KG1 (cell line): ENCODE measurements around the gene PAIP2.
"Not testable (repeated sequence)": the region's sequence is repeated elsewhere in the genome, so short reads cannot be mapped to it uniquely, and the experiment has no call there.

ENCODE experiments used
- DNase-seq: peaks from one replicate; lab custom pipeline; 2025; lab: John Stamatoyannopoulos, UW

PAIP2 gene

DNA sequence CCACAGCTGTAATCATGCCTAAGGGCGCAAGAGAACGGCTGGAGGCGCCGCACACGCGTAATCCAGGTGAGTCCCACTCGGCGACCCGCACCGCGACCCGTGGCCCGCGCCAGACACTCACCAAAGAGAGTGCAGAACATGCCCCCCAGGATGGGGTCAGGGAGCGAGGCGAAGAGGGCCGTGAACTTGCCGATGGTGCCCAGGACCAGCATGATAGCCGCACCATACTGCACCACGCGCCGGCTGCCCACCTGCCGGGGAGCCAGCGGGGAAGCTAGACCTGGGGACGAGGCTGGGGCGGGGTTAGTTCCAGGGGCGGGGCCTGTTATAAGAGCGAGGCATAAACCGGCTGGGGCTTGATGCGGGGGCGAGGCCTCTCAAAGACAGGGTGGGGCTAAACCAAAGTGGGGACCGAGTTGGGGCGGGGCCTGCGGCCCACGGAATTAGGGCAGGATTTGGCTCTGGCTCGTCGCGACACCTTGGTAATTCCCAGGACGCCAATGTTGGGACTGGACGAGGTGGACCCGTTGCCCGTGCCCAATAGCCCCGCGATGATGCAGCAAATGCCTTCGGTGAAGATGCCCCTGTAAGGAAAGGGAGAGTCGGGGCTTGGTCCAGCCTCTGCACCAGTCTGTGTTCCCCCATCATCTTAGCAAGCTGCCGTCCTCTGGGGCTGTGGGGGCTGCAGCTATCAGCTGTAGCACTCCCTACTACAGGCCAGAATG is 36.6 kb downstream of the PAIP2 start:
- DNase-seq: no peak

DNA sequence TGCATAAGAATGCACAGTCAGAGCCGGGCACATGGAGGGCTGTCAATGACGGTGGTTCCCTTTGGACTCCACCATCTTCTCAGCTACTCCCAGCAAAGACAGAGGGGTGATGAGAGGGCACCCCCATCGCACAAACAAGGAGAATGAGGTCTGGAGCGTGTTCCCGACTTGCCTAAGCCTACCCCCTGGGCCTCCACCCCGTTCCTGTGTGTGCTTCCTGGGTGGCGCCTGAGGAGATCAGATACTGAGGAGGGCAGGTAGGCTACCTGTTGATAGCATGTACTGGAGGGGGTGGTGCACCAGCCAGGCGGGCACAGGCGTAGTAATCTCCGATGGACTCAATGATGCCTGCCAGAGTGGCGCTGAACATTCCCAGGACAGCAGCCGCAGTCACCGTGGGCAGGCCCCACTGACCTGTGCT is 37.3 kb downstream of the PAIP2 start:
- no peak for DNase-seq

DNA sequence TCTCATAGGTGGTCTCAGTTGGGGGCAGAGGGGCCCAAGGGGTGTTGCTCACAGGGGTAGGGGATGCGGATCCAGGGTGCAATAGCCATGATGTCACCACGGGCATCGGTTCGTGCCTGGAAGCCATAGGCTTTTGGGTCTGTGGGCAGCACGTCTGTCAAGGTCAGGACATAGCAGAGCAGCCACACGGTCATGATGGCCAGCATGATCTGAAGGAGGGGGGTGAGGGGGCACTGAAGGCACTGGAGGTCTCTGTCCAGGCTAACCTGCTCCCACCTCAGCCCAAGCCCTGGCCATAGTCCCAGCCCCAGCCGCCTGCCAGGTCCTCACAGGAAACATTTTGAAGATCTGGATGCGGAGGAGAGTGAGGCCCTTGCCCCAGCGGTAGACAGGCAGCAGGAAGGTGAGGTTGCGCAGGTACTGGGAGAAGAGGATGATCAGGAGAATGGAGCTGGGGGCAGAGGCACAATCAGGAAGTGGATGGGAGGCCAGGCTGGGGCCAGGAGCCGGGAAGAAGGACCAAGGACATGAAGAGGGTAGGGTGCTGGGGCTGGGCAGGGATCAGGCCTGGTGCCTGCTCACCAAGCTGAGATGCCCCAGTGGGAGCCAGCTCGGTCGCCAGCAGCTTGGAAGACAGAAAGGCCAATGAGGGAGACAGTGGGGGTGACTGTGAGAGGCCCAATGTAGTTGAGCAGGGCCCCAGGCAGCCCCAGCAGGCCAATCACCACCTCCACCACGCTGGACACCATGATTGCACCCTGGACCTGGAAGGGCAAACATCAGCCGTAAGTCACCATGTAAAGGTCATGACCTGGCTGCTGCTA is 38.2 kb downstream of the PAIP2 start:
- no peak for DNase-seq

DNA sequence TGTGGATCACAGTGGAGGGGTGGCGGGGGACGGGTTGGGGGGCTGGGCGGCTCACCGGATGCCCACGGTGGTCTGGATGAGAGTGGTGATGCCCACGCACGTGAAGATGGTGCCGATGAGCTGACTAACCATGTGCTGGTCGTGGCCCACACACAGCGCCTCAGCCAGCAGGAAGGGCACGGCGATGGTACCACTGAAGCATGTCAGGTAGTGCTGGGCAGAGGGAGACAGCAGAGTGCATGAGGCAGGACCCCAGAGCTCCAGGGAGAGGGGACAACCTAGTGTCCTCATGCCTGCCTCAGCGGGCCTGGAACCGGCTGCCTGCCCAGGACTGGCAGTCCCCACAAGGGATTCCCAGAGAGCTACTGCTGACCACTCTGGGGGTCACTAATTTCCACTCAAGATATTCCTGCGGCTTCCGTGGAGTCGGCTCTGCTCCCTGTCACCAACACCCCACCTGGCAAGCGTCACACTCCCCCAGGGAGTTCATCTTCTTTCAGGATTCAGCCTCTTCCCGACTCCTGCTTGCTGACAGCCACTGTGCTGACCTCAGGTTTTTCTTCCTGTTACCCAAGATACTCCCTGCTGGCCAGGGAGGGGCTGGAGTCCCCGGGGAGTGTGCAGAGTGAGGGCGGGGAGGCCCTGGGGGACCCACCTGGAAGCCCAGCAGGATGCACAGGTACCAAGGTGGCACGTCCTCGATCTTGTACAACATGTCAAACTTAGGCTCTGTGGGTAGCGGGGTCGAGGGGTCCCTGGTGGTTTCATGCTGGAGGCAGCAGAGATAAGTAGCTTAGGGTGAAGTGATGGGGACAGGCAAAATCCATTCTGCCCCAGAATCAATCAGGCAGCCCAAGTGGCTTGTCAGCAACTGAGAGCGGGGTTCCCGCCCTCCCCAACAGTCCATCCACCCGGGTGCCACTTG is 40.4 kb downstream of the PAIP2 start:
- no peak for DNase-seq

DNA sequence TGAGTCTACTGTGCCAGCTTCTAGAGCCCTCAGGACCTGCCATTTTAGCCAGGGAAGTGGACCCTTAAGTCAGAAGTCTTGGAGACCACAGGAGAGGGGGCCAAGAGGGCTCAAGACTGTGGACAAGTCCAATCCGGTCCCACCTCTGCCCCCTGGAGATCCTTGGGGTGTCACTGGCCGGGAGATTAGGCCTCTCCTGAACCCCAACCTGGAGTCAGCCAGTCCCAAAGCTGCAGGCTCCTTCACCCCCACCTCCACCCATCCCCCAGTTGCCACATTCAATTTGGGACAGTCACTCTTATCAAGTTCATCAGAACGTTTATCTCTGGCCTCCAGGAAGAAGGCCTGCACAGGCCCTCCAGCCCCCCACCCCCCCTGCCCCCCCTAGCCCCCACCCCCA is 41.2 kb downstream of the PAIP2 start:
- no peak for DNase-seq

DNA sequence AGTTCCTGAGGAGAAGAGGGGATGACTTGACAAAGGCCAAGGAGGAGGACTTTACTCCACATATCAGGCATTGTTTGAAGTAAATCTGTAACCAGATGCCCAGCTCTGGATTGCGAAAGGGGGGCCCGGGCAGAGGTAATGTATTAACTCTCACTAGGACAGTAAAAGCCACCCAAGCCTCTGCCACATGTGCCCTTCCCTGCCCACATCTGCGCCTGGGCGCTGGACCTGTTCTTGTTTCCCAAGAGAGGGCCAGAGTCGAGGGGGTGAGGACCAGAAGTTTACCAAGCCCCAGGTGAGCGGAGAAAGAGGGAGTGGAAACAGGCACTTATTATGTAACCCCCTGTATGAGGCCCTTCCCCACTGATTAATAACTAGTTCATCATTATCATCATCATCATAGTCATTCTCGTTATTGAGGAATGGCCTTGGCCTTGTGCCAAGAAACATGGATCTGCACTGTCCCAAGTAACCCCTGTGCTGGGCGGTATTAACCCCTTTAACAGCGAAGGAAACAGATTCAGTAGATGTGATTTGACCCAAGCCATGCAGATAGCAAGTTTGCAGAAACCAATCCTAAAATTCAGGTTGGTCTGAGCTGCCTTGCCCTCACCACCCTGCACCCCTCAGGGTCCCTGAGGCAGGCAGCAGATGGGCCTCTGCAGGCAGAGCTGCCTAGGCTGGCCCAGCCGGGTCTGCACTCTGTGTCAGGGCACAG is 41.8 kb downstream of the PAIP2 start, which contains the start of gene SLC23A1:
Gene SLC23A1 (minus strand): TSS at position 23 of the 718 bp plus-strand sequence. CDS start 44 bp downstream, outside the sequence.
- DNase-seq: no peak

DNA sequence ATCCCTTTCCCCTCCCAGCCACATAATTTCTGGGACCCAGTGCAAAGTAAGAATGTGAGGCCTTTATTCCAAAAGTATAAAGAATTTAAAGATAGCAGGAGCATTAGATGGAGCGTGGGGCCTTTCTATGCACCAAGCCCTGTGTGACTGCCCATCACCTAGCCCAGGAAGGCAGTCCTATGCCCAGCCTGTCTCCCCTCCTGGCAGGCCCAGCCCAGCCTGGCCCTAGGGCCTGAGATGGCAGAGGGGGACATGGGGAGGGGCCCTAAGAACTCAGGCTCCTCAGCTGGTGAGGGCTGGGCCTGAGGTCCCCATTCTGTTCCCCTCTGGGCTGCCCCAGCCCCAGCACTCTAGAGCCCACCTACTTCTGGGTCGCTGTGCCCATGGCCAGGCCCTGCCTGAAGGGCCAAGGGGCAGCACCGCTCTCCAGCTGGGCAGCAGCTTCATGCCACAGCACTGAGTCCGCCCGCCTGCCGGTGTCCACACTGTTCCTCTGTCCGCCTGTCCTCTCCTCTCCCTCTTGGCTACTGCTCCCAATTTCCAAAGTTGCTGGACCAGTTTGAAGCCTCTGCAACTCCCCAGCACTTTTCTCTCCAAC is 42.4 kb downstream of the PAIP2 start:
- DNase-seq: no peak

DNA sequence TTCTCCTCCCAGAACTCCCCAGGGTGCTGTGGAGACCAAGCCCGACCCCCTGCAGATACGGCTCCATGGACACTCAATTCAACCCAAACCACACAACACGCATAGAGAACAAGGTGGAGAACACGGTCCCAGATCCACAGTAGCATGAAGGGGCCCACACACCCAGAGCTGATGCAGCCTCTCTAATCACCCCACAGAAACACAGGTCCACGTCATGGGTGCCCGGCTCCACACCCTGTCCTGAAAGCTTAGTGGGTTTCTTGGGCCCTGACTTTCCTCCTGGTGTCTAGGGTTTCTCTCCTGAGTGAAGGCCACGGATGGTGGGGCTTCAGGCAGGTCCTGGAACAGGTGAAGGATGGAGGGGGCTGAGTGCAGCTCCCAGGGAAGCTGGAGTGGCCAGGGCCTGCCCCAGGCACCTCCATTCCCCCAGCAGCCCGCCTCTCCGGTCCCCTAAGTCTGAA is 43.0 kb downstream of the PAIP2 start:
- DNase-seq: no peak

DNA sequence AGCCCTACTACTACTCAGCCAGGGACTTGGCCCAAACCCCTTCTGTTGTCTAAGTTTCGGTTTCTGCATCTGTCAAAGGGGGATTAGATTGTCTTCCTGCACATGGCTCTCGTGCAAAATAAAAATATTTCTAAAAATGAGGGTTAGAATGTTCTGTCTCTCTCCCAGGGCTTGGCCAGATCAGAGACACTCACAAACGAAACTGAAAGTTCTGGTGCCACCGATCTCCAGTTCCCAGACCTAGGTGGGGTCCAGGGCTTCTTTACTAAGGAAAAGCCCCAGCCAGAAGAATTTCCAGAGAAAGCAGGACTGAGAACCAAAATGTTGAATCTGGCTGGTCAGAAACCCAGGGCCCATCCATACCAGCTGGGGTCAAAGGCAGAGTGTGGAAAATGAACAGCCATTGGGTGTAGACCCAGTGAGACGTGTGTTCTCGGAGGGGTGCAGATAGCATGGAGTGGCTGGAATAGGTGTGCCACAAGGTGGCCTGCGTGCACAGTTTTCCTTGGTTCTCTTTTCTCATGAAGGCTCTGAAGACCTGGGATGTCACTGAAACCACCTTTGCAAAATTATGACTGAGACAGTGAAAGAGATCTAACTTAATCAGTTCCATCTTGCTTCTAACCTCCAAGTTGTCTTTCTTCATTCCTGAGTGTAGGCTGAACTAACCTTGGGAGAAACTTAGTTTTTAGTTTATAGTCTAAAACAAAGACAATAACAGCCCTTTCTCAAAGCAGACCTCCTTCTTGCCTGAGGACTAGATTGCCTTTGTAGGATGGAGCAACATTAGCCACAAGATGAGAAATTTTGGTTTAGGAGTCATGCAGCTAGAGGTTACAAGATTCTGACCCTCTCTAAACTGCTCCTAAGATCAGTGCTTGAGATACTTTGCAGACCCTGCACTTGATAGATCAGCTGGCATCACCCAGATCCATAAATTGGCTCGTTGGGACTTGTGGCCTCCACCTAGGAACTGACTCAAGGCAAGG is 43.7 kb downstream of the PAIP2 start:
- DNase-seq: no peak

DNA sequence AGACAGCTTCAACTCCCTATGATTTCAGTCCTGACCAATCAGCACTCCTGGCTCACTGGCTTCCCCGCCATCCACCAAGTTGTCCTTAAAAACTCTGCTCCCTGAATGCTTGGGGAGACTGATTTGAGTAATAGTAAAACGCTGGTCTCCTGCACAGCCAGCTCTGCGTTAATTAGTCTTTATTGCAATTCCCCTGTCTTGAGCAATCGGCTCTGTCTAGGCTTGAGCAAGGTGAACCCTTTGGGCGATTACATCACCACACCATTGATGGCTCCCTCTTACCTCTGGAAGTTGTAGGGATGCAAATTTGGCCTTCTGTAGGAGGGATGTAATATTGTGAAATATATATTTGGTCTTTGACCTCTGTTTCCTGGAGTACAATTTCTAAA is 44.4 kb downstream of the PAIP2 start:
- DNase-seq: no peak

DNA sequence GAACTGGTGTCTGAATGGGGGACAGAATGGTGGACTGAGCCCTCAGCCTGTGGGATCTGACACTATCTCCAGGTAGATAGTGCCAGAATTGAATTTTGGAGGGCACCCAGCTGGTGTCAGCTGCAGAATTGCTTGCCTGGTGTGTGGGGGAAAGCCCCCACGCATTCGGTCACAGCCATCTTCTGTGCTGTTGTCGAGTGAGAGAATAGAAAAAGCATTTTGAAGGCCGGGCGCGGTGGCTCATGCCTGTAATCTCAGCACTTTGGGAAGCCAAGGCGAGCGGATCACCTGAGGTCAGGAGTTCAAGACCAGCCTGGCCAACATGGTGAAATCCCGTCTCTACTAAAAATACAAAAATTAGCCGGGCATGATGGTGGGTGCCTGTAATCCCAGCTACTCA is 45.3 kb downstream of the PAIP2 start:
- not testable (repeated sequence) for DNase-seq

DNA sequence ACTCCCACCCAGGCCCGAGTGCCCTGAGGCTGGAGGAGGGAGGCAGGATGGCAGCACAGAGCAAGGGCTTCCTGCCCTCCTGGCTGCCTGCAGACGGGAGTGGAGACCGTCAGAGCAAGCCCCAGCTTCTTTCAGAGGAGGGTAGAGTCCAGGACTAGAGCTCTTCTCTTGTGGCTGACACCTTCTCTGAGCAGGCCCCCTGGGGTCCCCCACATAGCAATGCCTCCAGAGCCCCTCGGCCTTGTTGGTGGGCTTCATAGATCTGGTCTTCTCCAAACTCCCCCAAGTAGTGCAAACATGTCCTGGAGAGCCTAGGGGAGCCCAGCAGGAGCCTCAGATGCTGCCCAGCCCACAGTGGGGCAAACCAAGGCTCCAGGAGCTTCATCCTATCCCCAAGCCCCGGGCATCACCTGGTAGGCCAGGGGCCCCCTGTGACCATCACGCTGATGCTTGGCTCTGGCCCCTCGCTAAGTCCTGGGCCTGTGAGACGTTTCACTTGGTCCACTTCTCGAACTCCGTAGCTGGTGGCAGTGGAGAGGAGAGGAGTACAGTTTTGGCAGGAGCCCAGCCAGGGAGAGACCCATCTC is 46.0 kb downstream of the PAIP2 start:
- DNase-seq: no peak

DNA sequence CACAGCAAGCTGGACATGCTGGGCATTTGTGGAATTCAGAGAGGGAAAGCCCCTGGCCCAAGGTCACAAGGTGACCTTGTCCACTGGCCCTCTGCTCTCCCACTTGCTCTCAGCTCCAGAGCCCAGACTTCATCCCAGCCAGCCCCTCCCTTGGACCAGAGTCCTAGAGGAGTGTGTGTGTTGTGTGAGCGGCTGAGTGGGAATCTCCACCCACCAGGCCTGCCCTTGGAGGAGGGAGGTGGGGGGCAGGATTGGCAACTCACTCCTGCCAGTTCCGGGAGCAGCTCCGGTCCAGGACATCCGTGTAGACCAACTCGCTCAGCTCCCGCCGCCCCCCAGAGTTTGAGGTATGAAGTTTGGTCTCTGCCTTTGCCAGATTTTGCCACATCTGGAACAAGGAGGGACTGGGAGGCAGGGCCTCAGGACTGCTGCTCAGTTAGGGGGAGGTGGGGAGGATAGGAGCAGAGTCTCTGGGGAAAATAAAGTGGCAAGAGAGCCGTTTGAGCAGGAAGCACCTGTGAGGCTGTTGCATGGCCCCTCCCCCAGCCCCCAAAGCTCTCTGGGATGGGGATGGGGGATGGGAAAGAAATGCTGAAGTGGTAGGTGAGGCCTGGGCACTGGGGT is 46.7 kb downstream of the PAIP2 start:
- no peak for DNase-seq

DNA sequence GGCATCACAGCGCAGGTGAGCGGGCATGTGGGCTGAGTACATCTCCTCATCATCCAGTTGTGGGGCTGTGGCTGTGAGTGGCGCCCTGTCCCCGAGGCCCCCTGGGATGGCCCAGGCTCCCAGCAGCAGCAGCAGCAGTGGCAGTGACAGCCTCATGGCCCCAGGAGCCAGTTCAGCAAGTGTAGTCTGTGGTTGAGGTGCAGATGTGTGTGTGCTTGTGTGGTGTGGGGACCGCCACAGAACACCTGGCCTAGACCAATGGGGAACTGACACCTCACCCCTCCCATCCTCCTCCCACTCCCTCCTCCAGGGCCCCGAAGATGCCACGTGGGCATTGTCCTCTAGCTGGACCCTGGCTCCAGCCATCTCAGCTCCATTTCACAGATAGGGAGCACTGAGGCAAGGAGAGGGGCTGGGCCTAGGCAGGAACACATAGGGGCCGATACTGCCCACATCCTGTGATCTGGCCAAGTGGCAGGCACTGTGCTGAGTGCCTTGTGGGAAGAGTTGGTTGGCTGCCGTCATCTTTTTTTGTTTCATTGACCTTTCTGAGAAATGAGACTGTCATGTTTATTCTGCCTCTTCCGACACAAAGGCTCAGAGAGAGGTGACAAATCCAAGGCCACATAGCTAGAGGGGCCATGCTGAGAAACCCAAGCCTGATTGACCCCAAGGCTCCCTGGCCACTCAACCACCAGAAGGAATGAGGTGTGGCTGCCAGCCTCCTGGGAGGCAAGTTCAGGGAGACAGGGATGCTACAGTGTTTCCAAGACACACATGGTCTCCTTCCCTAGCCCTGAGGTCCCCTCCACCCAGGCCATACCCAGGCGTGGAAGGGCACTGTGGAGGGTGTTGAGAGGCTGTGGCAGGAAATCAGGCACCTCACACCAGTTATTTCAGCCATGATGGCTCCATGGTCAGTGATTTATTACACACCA is 48.3 kb downstream of the PAIP2 start, which contains the start of gene MZB1:
Gene MZB1 (minus strand): TSS at position 213 of the 938 bp plus-strand sequence. CDS start 57 bp downstream, at position 156.
- DNase-seq: no peak

DNA sequence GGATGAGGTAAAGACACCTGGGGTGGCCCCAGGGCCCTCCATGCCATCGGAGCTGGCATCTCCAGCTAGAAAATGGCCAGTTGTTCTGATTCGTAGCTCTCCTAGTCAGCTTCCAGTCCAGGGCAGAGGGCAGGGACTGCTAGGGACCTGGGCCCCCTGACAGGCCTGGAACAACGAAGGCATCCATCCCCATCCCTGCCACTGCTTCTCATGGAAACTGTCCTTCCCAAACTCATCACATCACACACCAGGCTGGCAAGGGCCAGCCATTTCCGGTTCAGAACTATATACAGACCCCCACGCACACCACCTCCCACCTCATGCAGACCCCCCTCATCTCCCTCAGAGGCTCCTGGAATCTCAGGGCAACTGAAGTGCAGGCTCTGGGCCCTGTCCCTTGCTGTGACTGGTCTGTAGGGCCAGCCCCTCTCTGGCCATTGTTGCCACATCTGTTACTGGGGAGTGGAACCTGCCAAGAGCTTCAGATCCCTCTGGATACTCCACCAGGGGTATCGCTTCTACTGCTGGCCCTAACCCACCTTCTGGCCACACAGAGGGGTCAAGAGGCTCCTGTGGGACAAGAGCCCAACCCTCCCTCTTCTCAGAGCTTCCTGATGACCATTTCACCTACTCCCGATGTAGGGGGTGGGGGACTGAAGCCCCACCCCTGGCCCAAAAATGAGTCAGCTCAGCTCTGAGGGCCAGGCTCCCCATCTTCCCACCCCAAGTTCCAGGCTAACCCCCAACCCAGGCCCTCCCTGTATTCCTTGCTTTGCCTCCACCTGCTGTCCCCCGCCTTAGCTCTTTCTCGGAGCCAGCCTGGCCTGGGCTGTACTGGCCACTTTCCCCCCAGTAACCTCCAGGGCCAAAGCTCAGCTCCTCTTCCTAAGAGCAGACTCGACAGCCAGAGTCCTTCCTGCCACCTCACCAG is 49.2 kb downstream of the PAIP2 start:
- no peak for DNase-seq

DNA sequence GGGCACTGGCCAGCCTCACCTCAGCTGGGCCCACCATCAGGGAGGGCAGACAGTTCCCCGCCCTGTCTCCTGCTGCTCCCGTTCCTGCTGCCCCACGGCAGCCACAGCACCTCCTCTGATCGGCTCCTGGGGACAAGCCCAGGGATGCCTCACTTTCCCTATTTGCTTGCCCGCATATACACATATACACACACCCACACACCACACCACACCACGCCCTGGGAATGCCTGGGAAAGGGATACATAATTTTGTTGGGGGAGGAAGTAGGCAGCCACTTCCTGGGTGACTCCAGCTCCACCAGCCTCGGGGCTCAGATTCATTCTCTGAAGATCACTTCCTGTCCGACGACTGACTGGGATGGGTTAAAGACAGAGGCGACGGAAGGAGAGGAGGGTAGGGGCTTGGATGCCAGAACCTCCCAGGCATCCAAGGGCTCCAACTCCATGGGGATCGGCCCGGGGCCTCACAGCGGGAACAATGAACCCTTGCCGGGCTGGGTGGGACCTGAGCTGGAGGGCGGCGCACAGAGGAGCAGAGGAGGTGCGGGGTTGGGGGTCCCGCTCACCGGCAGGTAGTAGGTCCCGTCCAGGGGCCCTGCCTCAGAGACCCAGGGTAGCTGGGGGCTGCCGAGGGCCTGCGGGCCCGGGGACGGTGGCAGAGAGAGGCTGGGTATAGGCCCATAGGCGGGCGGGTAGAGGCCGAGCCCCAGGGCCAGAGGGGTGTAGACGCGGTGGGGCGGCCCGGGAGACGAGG is 50.1 kb downstream of the PAIP2 start:
- no peak for DNase-seq
